Measurements from ENCODE around the gene STK24.

Gene STK24

DNA sequence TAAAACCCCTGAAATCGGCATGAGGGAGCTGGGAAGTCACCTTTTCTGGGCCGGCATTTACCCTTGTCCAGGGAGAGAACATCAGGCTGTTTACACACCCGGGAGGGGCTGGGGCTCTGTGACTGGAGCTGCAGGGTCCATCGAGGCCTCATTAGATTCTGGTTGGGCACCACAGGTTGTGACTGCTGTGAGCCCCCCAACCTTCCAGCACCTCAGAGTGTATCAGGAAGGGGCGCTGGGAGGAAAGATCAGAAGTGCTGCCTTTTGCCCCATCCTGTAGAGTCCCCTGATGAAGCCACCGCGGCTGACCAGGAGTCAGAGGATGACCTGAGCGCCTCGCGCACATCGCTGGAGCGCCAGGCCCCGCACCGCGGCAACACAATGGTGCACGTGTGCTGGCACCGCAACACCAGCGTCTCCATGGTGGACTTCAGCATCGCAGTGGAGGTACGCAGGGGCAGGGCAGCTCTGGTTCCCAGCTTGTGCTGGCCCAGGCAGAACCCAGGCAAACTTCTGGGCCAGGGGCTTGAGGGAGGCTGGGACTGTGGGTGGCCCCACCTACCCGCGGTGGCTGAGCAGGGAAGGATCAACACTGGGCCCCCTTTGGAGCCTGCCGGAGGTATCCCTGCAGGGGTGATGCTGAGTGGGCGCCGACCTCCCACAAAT, 136.4 kb downstream of the STK24 start:
- DNase-seq (ENCODE audit: low read depth in 1 of 2, low spot score in 1 of 2) = no peak

DNA sequence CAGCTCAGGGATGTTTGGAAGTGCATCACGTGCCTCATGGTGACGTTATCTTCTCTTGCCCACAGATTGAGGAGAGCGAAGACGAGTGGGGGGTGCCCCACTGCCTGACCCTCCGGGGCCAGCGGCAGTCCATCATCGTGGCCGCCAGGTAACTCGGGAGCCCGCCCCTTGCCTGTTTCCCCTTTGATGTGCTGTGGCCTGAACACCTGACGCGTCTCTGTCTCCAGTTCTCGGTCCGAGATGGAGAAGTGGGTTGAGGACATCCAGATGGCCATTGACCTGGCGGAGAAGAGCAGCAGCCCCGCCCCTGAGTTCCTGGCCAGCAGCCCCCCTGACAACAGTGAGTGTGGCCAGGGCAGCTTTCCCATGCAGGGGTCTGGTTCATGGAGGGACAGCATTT, 137.0 kb downstream of the STK24 start:
- no peak for DNase-seq (ENCODE audit: low read depth in 1 of 2, low spot score in 1 of 2)

DNA sequence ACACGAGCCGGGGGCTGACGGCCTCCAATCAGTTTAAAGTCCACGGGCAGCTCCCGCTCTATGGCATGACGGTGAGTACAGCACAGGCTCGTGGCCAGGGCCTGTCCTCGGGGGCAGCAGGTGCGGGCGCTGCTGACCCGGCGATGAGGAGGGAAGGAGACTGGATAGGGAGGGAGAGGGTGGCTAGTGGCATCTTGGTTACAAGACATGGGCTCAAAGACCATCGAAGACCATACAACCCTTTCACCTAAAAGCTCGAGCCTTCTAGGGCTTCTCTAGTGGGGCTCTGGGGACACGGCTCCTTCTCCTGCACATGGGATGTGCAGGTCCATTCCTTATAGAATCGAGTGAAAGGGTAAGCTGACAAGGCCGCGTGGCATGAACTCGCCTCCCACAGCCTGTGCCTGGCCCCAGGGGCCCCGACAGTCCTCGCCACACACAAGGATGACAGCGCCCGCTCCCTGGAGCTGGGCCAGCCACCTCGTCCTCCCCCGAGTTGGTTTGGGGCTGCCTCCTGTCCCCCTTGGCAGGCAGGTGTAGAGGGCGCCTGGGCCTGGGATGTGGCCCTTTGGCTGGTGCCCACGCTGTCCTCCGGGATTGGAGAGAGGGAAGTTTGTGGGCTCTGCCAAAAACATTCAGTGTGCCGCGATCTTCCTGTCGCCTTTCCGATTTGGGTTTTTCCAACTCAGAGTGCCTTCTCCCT, 137.6 kb downstream of the STK24 start:
- DNase-seq (ENCODE audit: low read depth in 1 of 2, low spot score in 1 of 2) = no peak

DNA sequence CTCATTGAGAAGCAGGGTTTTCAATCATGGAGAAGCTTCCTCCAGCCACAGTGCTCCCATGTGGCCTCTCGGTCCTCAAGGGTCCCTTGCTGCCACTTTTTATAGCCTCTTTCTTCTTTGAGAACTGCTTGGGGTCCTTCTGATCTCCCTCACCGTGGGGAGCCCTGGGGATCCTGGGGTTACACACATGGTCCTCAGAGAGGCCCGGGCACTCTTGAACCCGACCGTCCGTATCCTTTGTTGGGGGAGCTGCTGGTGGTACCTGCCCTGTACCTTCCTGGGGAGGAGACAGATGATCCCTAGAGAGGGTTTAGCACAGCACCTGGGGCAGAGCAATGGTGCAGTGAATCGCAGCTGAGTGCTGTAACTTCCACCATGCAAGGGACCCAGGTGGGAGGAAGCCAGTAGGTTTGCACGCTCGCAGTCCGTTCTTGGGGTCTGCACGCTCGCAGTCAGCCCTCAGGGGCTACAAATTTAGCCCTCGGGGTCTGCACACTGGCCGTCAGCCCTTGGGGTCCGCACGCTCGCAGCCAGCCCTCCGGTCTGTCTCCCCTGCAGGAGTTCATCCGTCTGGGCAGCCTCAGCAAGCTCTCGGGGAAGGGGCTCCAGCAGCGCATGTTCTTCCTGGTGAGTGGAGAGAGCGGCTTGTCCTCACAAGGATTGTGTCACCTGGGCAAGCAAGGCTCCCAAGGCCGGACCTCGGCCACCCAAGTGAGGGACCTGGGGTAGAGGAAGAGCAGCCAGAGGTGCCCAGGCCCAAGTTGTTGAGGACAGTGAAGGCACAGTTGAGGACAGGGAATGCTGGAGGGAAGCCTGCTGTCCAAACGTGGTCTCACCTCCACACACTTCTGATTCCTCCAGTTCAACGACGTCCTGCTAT, 138.4 kb downstream of the STK24 start:
- no peak for DNase-seq (ENCODE audit: low read depth in 1 of 2, low spot score in 1 of 2)

DNA sequence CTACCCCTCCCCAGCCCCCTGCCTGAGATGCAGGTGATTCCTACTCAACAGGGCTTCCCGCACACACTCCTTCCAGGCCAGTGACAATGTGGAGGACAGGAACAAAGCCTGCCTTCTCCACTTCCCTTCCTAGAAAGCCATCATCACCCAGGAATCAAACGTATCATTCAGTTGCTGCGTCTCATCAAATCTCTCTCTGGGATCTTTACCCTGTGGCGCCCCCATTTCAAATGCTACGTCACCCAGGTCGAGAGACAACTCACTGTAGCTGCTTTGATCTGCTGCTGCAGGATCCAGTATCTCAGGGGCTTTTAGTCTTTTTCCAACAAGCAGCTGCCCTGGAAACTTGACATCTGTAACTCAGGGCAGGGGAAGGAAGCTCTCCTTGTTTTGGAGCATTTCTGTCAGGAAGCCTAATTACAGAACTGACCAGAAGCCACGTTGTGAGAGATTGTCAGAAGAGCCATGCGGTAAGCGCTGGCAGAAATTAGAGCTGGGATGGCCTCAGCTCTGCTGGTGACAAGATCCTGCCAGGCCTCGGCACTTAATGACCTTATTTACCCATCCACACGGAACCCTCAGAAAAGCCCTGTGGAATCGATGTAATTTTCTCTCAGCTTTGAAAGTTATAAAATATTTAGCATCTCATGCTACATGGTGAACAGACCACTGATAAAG, 140.5 kb downstream of the STK24 start:
- DNase-seq (ENCODE audit: low read depth in 1 of 2, low spot score in 1 of 2) = no peak

DNA sequence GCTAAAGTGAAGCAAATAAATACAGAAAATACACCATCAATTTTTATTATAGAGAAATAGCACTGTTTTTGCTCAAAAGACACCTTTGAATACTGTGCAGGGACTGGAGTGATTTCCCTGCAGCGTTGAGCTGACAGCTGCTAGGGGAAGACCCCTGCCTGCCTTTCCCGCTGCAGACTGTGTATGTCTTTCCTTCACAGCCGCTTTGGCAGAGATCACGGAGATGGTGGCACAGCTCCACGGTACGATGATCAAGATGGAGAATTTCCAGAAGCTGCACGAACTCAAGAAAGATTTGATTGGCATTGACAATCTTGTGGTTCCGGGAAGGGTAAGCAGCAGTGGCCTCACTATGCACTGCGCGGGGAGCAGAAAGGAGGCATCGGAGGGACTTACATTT, 141.5 kb downstream of the STK24 start:
- no peak for DNase-seq (ENCODE audit: low read depth in 1 of 2, low spot score in 1 of 2)

DNA sequence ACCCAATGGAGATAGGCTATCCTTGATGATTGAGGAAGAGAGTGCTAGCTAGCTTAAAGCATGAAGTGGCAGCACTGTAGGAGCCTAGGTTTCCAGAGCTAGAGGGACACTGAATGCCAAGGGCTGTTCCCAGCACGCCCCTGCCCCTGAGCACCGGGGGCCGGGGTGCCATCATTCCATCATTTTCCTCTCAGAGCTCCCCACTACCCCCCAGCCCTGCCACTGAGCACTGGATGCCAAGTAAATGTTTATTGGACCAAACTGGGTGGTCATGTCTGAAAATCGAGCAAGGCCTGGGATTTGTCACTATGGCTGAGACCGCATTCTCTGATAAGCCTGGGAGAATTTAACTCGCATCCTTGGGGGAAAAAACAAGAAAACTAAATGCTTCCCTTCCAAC, 142.8 kb downstream of the STK24 start:
- no peak for DNase-seq (ENCODE audit: low read depth in 1 of 2, low spot score in 1 of 2)

DNA sequence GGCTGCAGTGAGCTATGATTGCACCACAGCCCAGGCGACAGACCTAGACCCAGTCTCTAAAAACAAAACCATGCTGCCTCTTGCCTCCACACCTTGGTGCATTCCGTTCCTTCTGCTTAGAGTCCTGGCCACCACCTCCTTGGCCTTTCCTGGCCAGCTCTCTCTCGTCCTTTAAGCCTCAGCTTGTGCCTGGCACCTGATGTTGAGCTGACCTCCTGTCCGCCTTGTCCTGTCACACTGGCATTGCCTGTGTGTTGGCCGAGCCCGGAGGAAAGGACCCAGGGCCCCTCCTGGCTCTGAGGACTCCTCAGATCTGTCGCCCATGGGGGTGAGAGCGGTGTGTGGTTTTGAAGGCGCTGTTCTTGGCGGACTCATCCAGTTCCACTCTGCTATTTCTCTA, 143.3 kb downstream of the STK24 start:
- DNase-seq (ENCODE audit: low read depth in 1 of 2, low spot score in 1 of 2) = no peak

DNA sequence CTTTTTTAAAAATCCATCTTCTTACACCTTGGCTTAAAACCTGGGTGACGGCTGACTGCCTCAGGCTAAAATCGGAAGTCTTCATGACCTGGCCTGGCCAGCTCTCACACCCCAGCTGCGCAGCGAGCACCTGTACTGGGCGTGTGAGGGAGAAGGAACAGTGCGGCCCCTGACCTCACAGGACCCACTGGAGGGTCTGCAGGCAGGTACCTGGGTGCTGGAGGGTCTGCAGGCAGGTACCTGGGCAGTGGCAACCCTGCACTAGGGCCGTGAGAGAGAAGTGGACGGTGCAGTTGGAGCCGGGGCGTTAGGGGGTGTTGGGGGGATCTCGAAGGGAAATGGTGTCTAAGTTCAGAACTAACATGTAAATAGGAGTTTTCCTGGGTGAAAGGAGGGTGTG, 144.3 kb downstream of the STK24 start:
- no peak for DNase-seq (ENCODE audit: low read depth in 1 of 2, low spot score in 1 of 2)

DNA sequence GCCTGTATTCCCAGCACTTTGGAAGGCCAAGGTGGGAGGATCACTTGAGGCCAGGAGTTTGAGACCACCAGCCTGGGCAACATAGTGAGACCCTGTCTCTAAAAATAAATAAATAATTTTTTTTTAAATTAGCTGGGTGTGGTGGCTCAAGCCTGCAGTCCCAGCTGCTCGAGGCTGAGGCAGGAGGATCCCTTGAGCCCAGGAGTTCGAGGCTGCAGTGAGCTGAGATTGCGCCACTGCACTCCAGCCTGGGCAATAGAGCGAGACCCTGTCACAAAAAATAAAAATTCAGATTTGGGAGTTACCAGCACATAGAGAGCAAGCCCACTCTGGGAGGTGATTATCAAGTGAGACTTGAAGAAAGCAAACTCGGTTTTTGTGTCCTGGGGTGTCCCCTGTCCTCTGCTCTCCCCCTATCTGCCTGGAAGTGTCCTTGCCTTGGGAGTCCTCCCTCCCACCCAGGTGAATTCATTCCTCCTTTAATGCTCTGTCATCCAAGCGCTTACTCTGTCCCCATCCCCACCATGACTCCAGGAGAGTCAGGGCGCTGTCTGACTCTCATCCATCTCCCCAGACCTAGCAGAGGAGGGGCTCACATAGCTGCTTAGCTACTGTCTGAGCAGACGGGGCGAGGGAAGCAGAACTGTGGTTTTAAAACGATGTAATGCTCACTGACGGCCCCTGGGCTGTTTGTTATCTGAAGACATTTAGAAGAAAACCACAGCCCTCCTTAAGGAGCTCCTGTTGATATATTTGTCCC, 146.8 kb downstream of the STK24 start:
- no peak for DNase-seq (ENCODE audit: low read depth in 1 of 2, low spot score in 1 of 2)

DNA sequence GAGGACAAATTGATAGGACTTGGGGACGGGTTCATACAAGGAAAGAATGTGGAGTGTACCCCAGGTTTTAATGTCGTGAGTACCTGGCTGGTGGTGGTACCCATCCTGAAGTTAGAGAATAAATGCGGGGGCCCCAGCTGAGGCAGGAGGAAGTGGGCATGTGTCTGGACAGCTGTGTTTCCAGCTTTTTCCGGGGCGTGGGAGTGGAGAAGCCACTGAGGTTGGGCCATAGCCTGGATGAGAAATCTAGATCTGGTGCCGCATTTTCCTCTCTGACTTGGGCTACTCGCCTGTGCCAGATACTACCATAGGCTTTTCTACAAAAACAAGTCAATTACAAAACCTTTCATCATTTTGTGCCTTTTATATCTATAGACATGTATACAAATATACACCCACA, 147.4 kb downstream of the STK24 start:
- no peak for DNase-seq (ENCODE audit: low read depth in 1 of 2, low spot score in 1 of 2)

DNA sequence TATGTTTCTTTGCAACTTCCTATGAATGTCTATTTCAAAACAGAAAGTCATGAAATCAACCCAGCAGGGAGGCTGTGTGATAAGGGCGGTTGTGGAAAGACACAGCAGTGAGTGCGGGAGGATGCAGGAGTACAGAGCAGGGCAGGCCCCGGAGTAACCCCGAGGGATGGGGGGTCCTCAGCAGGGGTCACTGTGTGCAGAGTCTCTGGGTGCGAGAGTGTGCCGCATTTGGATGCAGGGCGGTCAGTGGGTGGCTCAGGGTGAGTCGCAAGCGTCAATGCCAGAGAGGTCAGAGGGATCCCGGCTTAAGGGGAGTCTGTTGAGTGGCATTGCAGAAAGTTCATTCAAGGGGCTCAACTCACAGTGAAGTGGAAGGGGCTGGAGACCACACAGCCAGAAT, 147.8 kb downstream of the STK24 start:
- DNase-seq (ENCODE audit: low read depth in 1 of 2, low spot score in 1 of 2) = no peak

DNA sequence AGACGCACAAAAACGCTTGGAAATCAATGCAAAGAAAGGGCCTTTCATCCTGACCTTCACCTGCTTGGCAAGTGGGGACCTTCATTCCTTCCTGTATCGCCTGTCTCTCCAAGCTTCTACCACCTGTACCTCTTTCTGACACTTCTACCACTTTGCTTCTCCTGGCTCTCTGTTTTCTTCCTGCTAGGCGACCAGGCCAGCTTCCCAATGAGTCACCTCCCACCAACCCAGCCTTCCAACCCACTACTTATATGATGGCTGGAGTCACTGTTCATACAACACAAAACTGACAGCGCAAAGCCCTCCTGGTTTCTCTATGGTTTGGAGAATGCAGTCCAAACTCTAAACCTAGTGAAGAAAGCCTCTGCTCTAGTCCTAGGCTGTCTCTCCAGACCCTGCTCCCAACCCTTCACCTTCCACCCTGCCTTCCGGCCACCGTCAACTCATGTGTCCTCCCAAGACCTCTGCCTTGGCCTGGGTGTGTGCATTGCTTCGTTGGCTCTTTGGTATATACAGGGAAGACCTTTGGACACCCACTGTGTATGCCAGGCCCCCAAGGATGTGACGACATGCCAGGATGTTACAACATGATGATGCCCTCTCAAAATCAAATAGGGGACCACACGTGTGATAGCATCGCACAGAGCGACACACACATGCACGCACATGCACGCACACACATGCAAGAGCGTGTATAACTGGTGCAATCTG, 148.5 kb downstream of the STK24 start:
- no peak for DNase-seq (ENCODE audit: low read depth in 1 of 2, low spot score in 1 of 2)

DNA sequence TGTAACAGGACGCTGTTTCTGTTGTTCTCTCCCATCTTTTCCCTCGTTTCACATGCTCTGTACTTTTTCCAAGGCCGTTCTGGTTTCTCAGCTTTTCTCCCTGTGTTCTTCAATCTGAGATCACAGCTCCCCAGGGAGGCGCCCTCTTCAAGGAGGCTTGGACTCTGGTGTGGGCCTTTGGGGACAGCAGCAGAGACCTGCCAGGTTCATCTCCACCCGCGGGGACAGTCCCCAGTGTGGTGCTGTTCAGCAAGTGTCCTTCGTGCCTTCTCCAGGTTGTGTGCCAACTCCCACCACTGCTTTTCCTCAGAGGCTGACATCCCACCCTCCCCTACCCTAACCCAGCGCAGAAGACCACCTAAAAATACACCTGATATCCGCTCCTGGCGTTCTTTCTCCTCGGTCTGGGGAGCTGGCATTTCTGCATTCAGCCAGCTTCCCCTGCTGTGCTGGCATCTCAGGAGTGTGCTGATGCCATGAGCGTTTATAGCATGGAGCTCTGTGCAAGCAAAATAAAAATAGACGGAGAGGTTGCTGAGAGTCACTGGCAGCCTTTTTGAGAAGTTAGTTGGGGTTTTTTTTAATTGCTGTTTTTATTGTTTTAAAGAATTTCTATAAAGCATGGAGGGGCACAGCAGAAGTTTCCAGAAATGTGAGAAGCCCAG, 149.4 kb downstream of the STK24 start:
- no peak for DNase-seq (ENCODE audit: low read depth in 1 of 2, low spot score in 1 of 2)

DNA sequence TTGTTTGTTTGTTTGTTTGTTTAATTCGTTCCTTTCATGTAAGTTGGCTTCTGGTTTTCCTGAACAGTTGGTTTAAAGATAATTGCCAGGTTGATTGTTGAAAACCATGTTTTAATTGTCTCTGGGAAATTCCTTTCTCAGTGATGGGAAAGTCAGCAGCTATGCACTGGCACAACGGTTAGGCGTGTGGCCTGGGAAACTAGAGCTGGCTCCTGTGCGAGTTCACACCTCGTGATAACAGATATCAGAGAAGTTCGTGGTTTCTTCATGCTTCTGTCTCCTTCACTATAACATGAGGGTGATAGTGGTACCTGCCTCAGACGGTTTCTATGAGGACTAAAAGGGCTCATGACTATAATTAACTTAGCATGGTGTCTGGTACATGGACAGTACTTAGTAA, 153.5 kb downstream of the STK24 start:
- DNase-seq (ENCODE audit: low read depth in 1 of 2, low spot score in 1 of 2) = no peak

DNA sequence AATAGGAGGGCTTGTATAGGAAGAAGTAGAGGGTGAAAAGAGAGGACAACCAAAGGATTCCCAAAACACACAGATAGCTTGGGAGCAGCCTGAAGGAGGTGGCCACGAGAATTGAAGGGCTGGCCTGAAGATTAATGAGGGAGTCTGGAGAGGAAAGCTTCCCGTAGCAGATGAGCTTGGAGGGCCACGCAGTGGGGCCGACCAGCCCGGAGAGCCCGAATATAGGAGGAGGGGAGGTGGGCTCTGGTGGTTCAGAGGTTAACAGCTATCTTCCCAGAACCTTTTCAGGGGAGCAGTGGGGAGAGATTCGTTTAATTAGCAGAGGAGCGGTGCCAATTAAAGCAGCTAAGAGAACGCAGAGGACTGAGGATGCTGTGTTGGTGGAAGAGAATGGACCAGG, 154.9 kb downstream of the STK24 start:
- DNase-seq (ENCODE audit: low read depth in 1 of 2, low spot score in 1 of 2) = no peak

DNA sequence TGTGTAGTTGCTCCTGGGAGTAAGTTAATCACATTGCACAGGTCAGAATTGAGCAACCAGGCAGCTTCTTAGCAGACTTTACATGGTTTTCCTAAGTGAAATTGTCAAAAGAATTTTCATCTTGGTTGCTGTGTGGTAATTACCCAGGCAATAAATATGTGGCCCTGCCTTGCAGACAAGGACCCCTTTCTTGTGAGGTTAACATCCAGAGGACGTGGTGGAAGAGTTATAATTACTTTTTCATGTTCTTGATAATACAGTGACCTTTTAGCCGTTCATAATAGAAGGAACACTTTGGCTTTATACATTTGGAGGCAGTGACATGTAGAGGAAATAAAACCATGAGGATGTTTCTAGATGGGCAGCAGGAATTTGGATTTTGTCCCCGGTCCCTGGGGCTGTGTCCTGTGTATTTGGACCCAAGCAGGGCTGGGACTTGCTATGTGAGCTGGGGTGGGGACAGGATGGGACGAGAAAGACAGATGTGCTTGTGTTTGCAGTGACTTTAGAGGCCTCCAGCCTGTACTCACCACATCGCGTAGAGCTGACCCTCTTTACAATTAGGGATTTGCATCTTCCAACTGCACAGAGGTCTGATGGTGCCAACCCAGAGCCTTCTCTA, 156.2 kb downstream of the STK24 start:
- DNase-seq (ENCODE audit: low read depth in 1 of 2, low spot score in 1 of 2) = no peak

DNA sequence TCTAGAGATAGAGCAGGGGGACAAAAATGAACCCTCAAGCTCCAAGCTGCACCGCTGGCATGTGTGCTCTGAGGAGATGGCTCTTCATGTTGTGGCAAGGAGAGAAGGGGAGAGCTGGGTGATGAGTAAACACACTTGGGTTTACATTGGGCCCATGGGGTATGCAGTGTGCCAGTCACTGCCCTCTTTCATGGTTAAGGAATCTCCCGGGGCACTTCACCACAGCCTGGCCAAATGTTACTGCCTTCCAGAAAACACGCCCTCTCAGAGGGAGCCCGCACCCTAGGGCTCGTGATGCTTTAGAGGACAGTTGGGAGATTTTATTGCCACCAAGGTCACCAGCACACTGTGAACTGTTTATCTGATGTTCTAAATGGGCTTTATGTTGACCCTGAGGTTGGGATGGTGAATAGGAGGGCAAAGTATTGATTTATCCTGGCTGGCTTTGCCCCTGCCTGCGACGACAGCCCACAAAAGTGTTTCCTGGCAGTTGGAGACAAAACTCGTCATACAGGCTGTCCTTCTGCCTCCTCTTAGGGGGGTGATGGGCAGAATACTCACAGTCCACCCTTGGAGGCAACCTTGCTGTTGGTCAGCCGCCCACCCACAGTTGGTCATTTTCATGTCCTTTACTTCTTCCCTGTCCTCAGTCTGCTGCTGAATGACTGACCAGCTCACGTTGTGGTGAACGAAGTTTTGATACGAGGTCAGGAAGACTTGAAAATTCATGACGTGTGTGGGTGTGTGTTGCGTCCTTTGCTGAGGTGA, 156.9 kb downstream of the STK24 start:
- no peak for DNase-seq (ENCODE audit: low read depth in 1 of 2, low spot score in 1 of 2)

DNA sequence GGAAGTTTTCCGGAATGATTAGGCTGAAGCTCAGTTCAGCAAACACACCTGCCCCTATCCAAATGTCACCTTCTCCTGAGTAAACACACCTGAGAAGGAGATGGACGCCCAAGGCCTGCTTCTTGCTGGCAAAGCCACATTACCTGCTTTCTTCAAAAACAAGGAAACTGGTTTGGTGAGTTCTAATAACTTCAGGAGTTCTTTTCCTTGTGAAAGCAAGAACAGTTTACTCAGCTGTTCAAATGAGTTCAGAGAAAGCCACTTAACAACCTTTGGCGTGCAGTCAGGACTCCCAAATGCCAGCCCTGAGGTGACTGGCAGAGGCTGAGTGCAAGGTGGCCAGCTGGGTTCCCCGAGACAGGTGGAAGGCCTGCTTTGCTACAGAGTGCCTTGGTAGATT, 160.5 kb downstream of the STK24 start:
- DNase-seq (ENCODE audit: low read depth in 1 of 2, low spot score in 1 of 2) = no peak
